C4-2B (cell line): ENCODE data around the gene MYNN.
A peak's percentile ranks its signal among the peaks of the same experiment; 100 is the strongest.

Experiments
- H3K27ac ChIP-seq: fragments of 450-650 bp; 2 replicates; pipeline ENCODE4 v1.5.1; 2017
- CTCF ChIP-seq: fragments of 450-650 bp; conservative IDR thresholded peaks from 2 replicates; pipeline ENCODE4 v1.5.1; 2017; ENCODE audit warnings: mild to moderate bottlenecking
- ZFX ChIP-seq: fragments of 450-650 bp; IDR thresholded peaks from 2 replicates; pipeline ENCODE4 v1.6.1; 2017

The MYNN gene

GRCh38 chr3:169764882-169765612, 8.1 kb upstream of the MYNN start, which contains the start of gene TERC:
TSS of gene TERC (minus strand) at chr3:169765060.
- TF ChIP-seq CTCF (no peak), ZFX (peak; percentile 69)
- H3K27ac ChIP-seq, result peak within 1 kb of the TSS; percentile 87

- peak within 1 kb of the TSS; percentile 62 for H3K27ac ChIP-seq
- TF ChIP-seq ZFX (peak; percentile 64), CTCF (0 out of 2 replicates have a peak, but pooled peaks have one; percentile 4)
These were observed 3.7 kb upstream of the MYNN start, which contains the start of gene ACTRT3 for GRCh38 chr3:169769287-169770181. TSS of gene ACTRT3 (minus strand) at chr3:169769561. CDS start at chr3:169769520, 41 bp downstream.

- H3K27ac ChIP-seq, result peak overlapping the region; percentile 53; the same call in 1 of the 2 replicates
- no peak for TF ChIP-seq ZFX
- TF ChIP-seq CTCF, result no peak
These were observed 1.5 kb upstream of the MYNN start for GRCh38 chr3:169771497-169772304.

- H3K27ac ChIP-seq, result peak overlapping the region; percentile 98
- TF ChIP-seq CTCF (no peak), ZFX (no peak)
These were observed 795 bp upstream of the MYNN start for GRCh38 chr3:169772305-169772896.

- no peak overlapping the region for H3K27ac ChIP-seq
- no peak for TF ChIP-seq CTCF
- TF ChIP-seq ZFX, result no peak
These were observed 990 bp downstream of the MYNN start for GRCh38 chr3:169774186-169774585.

- no peak for TF ChIP-seq CTCF
- TF ChIP-seq ZFX, result no peak
- no peak overlapping the region for H3K27ac ChIP-seq
These were observed 4.6 kb downstream of the MYNN start for GRCh38 chr3:169777822-169778221.
